OCI-LY7 (cell line): ENCODE results near the gene NAALADL2. TPM values are rescaled to one million over a fixed set of nuclear protein-coding genes. Genes with fewer than 3 reads are reported as not detected.

Experiments
- BruUV-seq: library from RNA; stranded (reverse); fragments of 400-500 nt; replicated peaks from 2 replicates; lab custom pipeline; 2021; lab: Mats Ljungman, UMichigan
- CTCF ChIA-PET: fragments of 300-600 bp; sonication (Branson Sonifier 250); formaldehyde crosslinking; loops from one replicate; lab custom pipeline; 2022; ENCODE audit warnings: antibody characterized with exemption; ENCODE audit not compliant: unreplicated experiment; lab: Charles Lee
- POLR2A ChIA-PET: fragments of 300-600 bp; sonication (Branson Sonifier 250); formaldehyde crosslinking; loops from one replicate; lab custom pipeline; 2022; ENCODE audit warnings: antibody characterized with exemption; lab: Charles Lee
- DNase-seq: peaks from one replicate; pipeline ENCODE4 v3.0.0-alpha.2; 2015; ENCODE audit warnings: low spot score
- H2AFZ ChIP-seq: fragments of 200-600 bp; sonication (generic), shearing (Covaris generic); 2 replicates; pipeline ENCODE4 v1.6.1; 2014; ENCODE audit warnings: mild to moderate bottlenecking, antibody characterized with exemption, low read length, moderate library complexity
- H3K27ac ChIP-seq: fragments of 200-600 bp; sonication (generic); 2 replicates; pipeline ENCODE4 v1.5.1; 2014; ENCODE audit warnings: mixed run types, low read depth, mild to moderate bottlenecking, moderate library complexity, low read length, inconsistent platforms; ENCODE audit not compliant: poor library complexity, severe bottlenecking
- H3K36me3 ChIP-seq: fragments of 200-600 bp; sonication (generic); 2 replicates; pipeline ENCODE4 v1.6.1; 2014; ENCODE audit warnings: mild to moderate bottlenecking, antibody characterized with exemption, low read length, moderate library complexity, mixed read lengths; ENCODE audit not compliant: insufficient read depth
- H3K4me1 ChIP-seq: fragments of 200-600 bp; sonication (generic); 2 replicates; pipeline ENCODE4 v1.5.1; 2014; ENCODE audit warnings: mild to moderate bottlenecking, low read length; ENCODE audit not compliant: insufficient read depth, poor library complexity, severe bottlenecking
- H3K4me2 ChIP-seq: fragments of 200-600 bp; sonication (generic); 2 replicates; pipeline ENCODE4 v1.6.1; 2014; ENCODE audit warnings: mild to moderate bottlenecking, low read length
- H3K4me3 ChIP-seq: fragments of 200-600 bp; sonication (generic); 2 replicates; pipeline ENCODE4 v1.5.1; 2014; ENCODE audit warnings: mild to moderate bottlenecking, low read depth, low read length; ENCODE audit not compliant: poor library complexity, severe bottlenecking
- H3K79me2 ChIP-seq: fragments of 200-600 bp; sonication (generic); 2 replicates; pipeline ENCODE4 v1.6.1; 2016; ENCODE audit warnings: low read depth, mild to moderate bottlenecking, low read length, moderate library complexity, mixed read lengths; ENCODE audit not compliant: insufficient read depth
- H3K9me2 ChIP-seq: fragments of 200-600 bp; sonication (generic); 2 replicates; pipeline ENCODE4 v1.6.1; 2016; ENCODE audit warnings: mild to moderate bottlenecking, low read length, mixed read lengths; ENCODE audit not compliant: insufficient read depth
- H3K9me3 ChIP-seq: fragments of 200-600 bp; sonication (generic); 2 replicates; pipeline ENCODE4 v1.6.1; 2014; ENCODE audit warnings: mild to moderate bottlenecking, mixed run types, low read length, mixed read lengths
- H4K20me1 ChIP-seq: fragments of 200-600 bp; sonication (generic); 2 replicates; pipeline ENCODE4 v1.6.1; 2014; ENCODE audit warnings: mild to moderate bottlenecking, antibody characterized with exemption, low read length, moderate library complexity, mixed read lengths; ENCODE audit not compliant: insufficient read depth
- CTCF ChIP-seq: fragments of 200-600 bp; sonication (generic); conservative IDR thresholded peaks from 2 replicates; pipeline ENCODE4 v1.5.1; 2014; ENCODE audit warnings: mild to moderate bottlenecking, antibody characterized with exemption, low read length, moderate library complexity, mixed read lengths
- EZH2phosphoT487 ChIP-seq: fragments of 200-600 bp; sonication (generic); IDR thresholded peaks from 2 replicates; pipeline ENCODE4 v1.6.1; 2018; ENCODE audit warnings: low read depth, borderline replicate concordance, mild to moderate bottlenecking, mixed run types, antibody characterized with exemption, low read length, moderate library complexity, mixed read lengths
- intact Hi-C: fragments of 100-400 bp; cut with micrococcal nuclease; formaldehyde crosslinking; loops from one replicate; pipeline ENCODE4 v1.10.0; 2022; ENCODE audit not compliant: unreplicated experiment
- total RNA-seq, 2 experiments: library from RNA; depleted of rRNA in 1 of 2; stranded (reverse); fragments of >200 nt in 1 of 2; shearing (Covaris generic) in 1 of 2; gene quantifications; 2 replicates each; pipeline ENCODE4 v1.2.3, GENCODE V29; 2014 to 2022

Gene NAALADL2
- total RNA-seq, 2 experiments from 2014 or later, result 0.25 to 0.70 TPM

DNA sequence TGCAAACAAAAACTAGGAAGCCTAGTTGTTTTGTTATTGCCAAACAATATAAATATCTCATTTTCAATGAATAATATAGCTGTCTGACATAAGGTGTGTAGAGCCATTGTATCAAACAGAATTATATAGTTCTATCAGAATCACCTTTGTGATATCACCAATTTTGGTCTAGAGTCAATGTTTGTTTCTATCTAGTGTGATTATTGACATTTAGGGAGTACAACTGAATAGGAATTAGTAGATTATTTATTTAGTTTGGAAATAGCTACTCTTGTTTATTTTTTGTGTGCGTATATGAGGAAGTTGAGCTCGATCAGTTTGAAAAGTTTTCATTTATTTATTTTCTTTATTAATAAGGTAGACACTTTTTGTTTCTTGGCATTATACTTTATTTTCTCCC lies 389.7 kb downstream of the NAALADL2 start:
- H3K79me2 ChIP-seq, result no peaks in the 10 kb centered on the region
- no peaks in the 10 kb centered on the region for H3K36me3 ChIP-seq
- no peak overlapping the region for H3K4me3 ChIP-seq
- no peak overlapping the region for H3K27ac ChIP-seq
- no peak overlapping the region for H2AFZ ChIP-seq
- no peaks in the 10 kb centered on the region for H4K20me1 ChIP-seq
- TF ChIP-seq CTCF (no peak), EZH2phosphoT487 (no peak)
- DNase-seq, result no peak
- ChIA-PET CTCF (no interaction called here), POLR2A (interaction anchor here (0.7 kb wide), 1 partner anchor 46 kb away, joined by 3 read pairs; no protein-coding TSS in a partner anchor)
- no peaks in the 10 kb centered on the region for H3K9me3 ChIP-seq
- BruUV-seq, result no TSS peak
- intact Hi-C loops, result no loop called here
- H3K4me2 ChIP-seq, result no peak overlapping the region
- no peaks in the 10 kb centered on the region for H3K9me2 ChIP-seq
- no peaks in the 10 kb centered on the region for H3K4me1 ChIP-seq

DNA sequence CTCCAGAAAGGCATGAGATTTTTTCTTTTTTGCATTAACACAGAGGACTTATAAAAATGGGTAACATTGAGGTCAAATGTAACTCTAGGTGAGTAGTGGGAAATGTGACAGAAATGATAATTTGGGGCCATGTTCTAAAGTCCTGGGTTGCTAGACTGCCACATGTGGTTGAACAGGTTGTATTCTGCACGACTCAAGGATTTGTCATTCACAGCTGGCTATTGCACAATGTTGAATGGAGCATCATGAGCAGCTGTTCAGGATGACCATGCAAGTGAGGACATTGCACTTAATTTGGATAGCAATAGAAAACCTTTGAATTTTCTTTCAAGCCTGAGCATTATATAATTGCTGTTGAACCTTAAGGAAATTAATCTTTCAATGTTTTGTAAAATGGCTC lies 396.6 kb downstream of the NAALADL2 start:
- intact Hi-C loops, result no loop called here
- no peaks in the 10 kb centered on the region for H4K20me1 ChIP-seq
- H3K79me2 ChIP-seq, result no peaks in the 10 kb centered on the region
- TF ChIP-seq CTCF, result no peak
- TF ChIP-seq EZH2phosphoT487, result no peak
- H3K27ac ChIP-seq, result no peak overlapping the region
- no peak for DNase-seq
- BruUV-seq, result no TSS peak
- no peak overlapping the region for H2AFZ ChIP-seq
- ChIA-PET CTCF (no interaction called here), POLR2A (no interaction called here)
- H3K36me3 ChIP-seq, result no peaks in the 10 kb centered on the region
- no peak overlapping the region for H3K4me3 ChIP-seq
- no peaks in the 10 kb centered on the region for H3K9me2 ChIP-seq
- H3K9me3 ChIP-seq, result no peaks in the 10 kb centered on the region
- H3K4me1 ChIP-seq, result no peaks in the 10 kb centered on the region
- no peak overlapping the region for H3K4me2 ChIP-seq

- Histone ChIP-seq H3K4me2 (no peak overlapping the region), H3K27ac (no peak overlapping the region), H3K9me2 (no peaks in the 10 kb centered on the region), H3K9me3 (no peaks in the 10 kb centered on the region), H3K4me1 (no peaks in the 10 kb centered on the region), H2AFZ (no peak overlapping the region), H3K4me3 (no peak overlapping the region), H3K36me3 (no peaks in the 10 kb centered on the region), H3K79me2 (no peaks in the 10 kb centered on the region), H4K20me1 (no peaks in the 10 kb centered on the region)
- TF ChIP-seq CTCF (no peak), EZH2phosphoT487 (no peak)
- intact Hi-C loops, result no loop called here
- ChIA-PET POLR2A (interaction anchor here (0.6 kb wide), 1 partner anchor 176 kb away, joined by 3 read pairs; no protein-coding TSS in a partner anchor), CTCF (no interaction called here)
- DNase-seq, result no peak
- no TSS peak for BruUV-seq
Observed at GRCh38 chr3:175257123-175257522, 398.0 kb downstream of the NAALADL2 start.
